ENCODE data around the gene LRRC14B. TPM values are rescaled to one million over a fixed set of nuclear protein-coding genes. Genes with fewer than 3 reads are reported as not detected.

The LRRC14B gene
- total and polyA plus RNA-seq, 2 experiments from 2014 or later, result not detected

DNA sequence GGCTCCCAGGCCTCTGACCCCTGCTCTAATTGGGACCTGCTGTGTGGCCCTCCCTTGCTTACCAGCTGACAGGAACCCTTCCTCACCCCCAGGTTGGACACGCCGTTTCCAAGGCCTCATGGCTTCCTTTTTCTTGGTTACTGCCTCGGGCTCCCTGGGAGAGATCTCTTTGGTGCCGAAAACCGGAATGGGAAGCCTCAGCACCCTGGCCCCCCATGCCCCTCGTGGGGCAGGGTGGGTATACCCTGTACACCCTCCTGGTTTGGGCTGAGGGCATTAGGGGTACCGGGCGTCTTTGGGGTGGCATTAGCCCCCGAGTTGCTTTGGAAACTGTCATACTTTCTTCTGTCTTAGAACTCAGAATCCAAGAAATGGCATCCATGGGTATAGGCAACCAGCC, 10.1 kb upstream of the LRRC14B start:
- no peaks in the 10 kb centered on the region; the same call in 1 of the 2 replicates for H4K20me1 ChIP-seq (replicated peaks; ENCODE audit: insufficient read depth)
- H3K4me1 Mint-ChIP-seq, result peaks cover 12% of the 10 kb centered on the region
- no peak overlapping the region for H3K4me3 ChIP-seq
- H3K27ac Mint-ChIP-seq, result no peak overlapping the region
- peaks cover 3% of the 10 kb centered on the region; the same call in 1 of the 2 replicates for H3K36me3 ChIP-seq (ENCODE audit: insufficient read depth)
- no peak overlapping the region for H3K4me2 ChIP-seq
- no peak for DNase-seq (ENCODE audit: low spot score)
- H3K27me3 ChIP-seq (ENCODE audit: insufficient read depth), result no peaks in the 10 kb centered on the region
- no peaks in the 10 kb centered on the region for H3F3A ChIP-seq (replicated peaks; ENCODE audit: low read depth)
- peaks cover 33% of the 10 kb centered on the region for H3K36me3 Mint-ChIP-seq (ENCODE audit: low read depth)
- peaks cover 2% of the 10 kb centered on the region for H3K27me3 Mint-ChIP-seq (ENCODE audit: insufficient read depth, low read depth, poor library complexity)
- H3K27ac ChIP-seq (ENCODE audit: low read depth), result no peak overlapping the region
- H3K9me3 Mint-ChIP-seq, result no peaks in the 10 kb centered on the region; the same call in 2 of the 3 replicates
- no peak overlapping the region for H3K4me3 Mint-ChIP-seq
- H2AFZ ChIP-seq, result no peak overlapping the region
- TF ChIP-seq NANOG (IDR thresholded peaks at IDR 0.05; ENCODE audit: borderline replicate concordance), result no peak
- no peak for TF ChIP-seq JUNB (IDR thresholded peaks at IDR 0.05; ENCODE audit: unreplicated experiment)
- TF ChIP-seq, protein P1, sequence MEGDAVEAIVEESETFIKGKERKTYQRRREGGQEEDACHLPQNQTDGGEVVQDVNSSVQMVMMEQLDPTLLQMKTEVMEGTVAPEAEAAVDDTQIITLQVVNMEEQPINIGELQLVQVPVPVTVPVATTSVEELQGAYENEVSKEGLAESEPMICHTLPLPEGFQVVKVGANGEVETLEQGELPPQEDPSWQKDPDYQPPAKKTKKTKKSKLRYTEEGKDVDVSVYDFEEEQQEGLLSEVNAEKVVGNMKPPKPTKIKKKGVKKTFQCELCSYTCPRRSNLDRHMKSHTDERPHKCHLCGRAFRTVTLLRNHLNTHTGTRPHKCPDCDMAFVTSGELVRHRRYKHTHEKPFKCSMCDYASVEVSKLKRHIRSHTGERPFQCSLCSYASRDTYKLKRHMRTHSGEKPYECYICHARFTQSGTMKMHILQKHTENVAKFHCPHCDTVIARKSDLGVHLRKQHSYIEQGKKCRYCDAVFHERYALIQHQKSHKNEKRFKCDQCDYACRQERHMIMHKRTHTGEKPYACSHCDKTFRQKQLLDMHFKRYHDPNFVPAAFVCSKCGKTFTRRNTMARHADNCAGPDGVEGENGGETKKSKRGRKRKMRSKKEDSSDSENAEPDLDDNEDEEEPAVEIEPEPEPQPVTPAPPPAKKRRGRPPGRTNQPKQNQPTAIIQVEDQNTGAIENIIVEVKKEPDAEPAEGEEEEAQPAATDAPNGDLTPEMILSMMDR (conservative IDR thresholded peaks at IDR 0.05; ENCODE audit: low read depth in 2 of 2), result no peak
- TF ChIP-seq POLR2AphosphoS5 (IDR thresholded peaks at IDR 0.05; ENCODE audit: low read depth), result no peak
- TF ChIP-seq ZNF114 (CRISPR knock-in tag; IDR thresholded peaks at IDR 0.05), result no peak
- TF ChIP-seq, protein P2, sequence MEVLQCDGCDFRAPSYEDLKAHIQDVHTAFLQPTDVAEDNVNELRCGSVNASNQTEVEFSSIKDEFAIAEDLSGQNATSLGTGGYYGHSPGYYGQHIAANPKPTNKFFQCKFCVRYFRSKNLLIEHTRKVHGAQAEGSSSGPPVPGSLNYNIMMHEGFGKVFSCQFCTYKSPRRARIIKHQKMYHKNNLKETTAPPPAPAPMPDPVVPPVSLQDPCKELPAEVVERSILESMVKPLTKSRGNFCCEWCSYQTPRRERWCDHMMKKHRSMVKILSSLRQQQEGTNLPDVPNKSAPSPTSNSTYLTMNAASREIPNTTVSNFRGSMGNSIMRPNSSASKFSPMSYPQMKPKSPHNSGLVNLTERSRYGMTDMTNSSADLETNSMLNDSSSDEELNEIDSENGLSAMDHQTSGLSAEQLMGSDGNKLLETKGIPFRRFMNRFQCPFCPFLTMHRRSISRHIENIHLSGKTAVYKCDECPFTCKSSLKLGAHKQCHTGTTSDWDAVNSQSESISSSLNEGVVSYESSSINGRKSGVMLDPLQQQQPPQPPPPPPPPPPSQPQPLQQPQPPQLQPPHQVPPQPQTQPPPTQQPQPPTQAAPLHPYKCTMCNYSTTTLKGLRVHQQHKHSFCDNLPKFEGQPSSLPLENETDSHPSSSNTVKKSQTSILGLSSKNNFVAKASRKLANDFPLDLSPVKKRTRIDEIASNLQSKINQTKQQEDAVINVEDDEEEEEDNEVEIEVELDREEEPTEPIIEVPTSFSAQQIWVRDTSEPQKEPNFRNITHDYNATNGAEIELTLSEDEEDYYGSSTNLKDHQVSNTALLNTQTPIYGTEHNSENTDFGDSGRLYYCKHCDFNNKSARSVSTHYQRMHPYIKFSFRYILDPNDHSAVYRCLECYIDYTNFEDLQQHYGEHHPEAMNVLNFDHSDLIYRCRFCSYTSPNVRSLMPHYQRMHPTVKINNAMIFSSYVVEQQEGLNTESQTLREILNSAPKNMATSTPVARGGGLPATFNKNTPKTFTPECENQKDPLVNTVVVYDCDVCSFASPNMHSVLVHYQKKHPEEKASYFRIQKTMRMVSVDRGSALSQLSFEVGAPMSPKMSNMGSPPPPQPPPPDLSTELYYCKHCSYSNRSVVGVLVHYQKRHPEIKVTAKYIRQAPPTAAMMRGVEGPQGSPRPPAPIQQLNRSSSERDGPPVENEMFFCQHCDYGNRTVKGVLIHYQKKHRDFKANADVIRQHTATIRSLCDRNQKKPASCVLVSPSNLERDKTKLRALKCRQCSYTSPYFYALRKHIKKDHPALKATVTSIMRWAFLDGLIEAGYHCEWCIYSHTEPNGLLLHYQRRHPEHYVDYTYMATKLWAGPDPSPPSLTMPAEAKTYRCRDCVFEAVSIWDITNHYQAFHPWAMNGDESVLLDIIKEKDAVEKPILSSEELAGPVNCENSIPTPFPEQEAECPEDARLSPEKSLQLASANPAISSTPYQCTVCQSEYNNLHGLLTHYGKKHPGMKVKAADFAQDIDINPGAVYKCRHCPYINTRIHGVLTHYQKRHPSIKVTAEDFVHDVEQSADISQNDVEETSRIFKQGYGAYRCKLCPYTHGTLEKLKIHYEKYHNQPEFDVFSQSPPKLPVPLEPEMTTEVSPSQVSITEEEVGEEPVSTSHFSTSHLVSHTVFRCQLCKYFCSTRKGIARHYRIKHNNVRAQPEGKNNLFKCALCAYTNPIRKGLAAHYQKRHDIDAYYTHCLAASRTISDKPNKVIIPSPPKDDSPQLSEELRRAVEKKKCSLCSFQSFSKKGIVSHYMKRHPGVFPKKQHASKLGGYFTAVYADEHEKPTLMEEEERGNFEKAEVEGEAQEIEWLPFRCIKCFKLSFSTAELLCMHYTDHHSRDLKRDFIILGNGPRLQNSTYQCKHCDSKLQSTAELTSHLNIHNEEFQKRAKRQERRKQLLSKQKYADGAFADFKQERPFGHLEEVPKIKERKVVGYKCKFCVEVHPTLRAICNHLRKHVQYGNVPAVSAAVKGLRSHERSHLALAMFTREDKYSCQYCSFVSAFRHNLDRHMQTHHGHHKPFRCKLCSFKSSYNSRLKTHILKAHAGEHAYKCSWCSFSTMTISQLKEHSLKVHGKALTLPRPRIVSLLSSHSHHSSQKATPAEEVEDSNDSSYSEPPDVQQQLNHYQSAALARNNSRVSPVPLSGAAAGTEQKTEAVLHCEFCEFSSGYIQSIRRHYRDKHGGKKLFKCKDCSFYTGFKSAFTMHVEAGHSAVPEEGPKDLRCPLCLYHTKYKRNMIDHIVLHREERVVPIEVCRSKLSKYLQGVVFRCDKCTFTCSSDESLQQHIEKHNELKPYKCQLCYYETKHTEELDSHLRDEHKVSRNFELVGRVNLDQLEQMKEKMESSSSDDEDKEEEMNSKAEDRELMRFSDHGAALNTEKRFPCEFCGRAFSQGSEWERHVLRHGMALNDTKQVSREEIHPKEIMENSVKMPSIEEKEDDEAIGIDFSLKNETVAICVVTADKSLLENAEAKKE (CRISPR knock-in tag; IDR thresholded peaks at IDR 0.05), result no peak
- no peak for TF ChIP-seq EZH2 (IDR thresholded peaks at IDR 0.05; ENCODE audit: low read depth, unreplicated experiment)
- no peak for TF ChIP-seq STAT1 (IDR thresholded peaks at IDR 0.05; ENCODE audit: unreplicated experiment)
- no peak for TF ChIP-seq REST (IDR thresholded peaks at IDR 0.05; ENCODE audit: unreplicated experiment)
- no peak for TF ChIP-seq ETS1 (IDR thresholded peaks at IDR 0.05)
- TF ChIP-seq ZNF331 (CRISPR knock-in tag; IDR thresholded peaks at IDR 0.05; ENCODE audit: low read depth), result no peak
- TF ChIP-seq EZH2phosphoT487 (IDR thresholded peaks at IDR 0.05; ENCODE audit: unreplicated experiment), result no peak
- TF ChIP-seq CREB1 (CRISPR knock-in tag; IDR thresholded peaks at IDR 0.05; ENCODE audit: low read depth), result no peak
- ATAC-seq, result no peak
- H3K79me2 ChIP-seq (replicated peaks; ENCODE audit: insufficient read depth), result no peaks in the 10 kb centered on the region
- H3K9me2 ChIP-seq (ENCODE audit: insufficient read depth), result no peaks in the 10 kb centered on the region
- no peaks in the 10 kb centered on the region for H3K4me1 ChIP-seq (ENCODE audit: insufficient read depth)

Measured in GM23338 (cell line).